Measurements from ENCODE around the gene HDAC9. TPM values are rescaled to one million over a fixed set of nuclear protein-coding genes. Genes with fewer than 3 reads are reported as not detected.

The HDAC9 gene
- total RNA-seq, 2 experiments from 2014 or later = not detected

DNA sequence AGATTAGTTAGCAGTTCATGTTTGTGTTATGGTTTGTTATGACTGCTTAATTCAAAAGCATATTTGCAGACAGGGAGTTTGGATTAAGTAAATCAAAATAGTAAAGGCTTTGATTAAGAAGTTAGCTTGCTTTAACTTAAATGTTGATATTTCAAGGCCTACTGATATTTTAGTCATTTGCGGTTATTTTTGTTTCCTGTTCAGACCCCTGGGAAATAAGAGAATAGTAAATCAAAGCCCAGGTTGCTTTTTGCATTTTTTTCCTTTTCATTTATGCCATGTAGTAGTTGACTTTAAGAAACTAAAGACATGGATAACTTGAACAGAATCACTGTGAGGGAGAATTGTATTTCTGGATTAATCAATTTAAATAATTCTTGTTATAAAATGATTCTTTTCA, 77.3 kb downstream of the HDAC9 start:
- no peak for DNase-seq
- no peaks in the 10 kb centered on the region for H3K27me3 Mint-ChIP-seq (ENCODE audit: low read depth)
- no peaks in the 10 kb centered on the region for H3K4me1 Mint-ChIP-seq (ENCODE audit: low read depth)
- no peak overlapping the region for H3K4me3 Mint-ChIP-seq
- no peaks in the 10 kb centered on the region for H3K9me3 Mint-ChIP-seq
- intact Hi-C loops (cut with micrococcal nuclease) = no loop called here
- no peaks in the 10 kb centered on the region for H3K36me3 Mint-ChIP-seq (ENCODE audit: low read depth)
- CTCF ChIA-PET = interaction anchor here (0.6 kb wide), 1 partner anchor 143 kb away, joined by 3 read pairs; no protein-coding TSS in a partner anchor
- H3K27ac Mint-ChIP-seq = no peak overlapping the region

- DNase-seq = no peak
- Mint-ChIP-seq H3K4me1 (ENCODE audit: low read depth) (no peaks in the 10 kb centered on the region), H3K27ac (no peak overlapping the region), H3K4me3 (no peak overlapping the region), H3K36me3 (ENCODE audit: low read depth) (no peaks in the 10 kb centered on the region), H3K9me3 (no peaks in the 10 kb centered on the region), H3K27me3 (ENCODE audit: low read depth) (no peaks in the 10 kb centered on the region)
- intact Hi-C loops (cut with micrococcal nuclease) = no loop called here
- CTCF ChIA-PET = interaction anchor here (0.6 kb wide), 1 partner anchor 143 kb away, joined by 3 read pairs; no protein-coding TSS in a partner anchor
Measured at GRCh38 chr7:18573410-18574234, 78.1 kb downstream of the HDAC9 start.

DNA sequence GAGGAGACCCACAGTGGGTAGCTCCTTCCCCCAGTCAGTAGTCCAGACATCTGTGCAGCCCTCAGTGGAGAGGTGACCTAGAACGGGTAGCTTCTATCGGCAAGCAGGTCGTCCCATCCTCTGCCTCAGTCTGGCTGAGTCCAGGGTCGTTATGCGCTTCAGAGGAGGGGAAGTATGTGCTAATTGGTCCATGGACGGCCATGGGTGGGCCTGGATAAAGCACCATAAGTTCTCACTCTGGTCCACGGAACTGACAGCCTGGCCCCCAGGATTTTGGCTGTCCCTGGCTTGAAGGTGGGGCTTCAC, 78.6 kb downstream of the HDAC9 start:
- Mint-ChIP-seq H3K36me3 (ENCODE audit: low read depth) (no peaks in the 10 kb centered on the region), H3K27me3 (ENCODE audit: low read depth) (no peaks in the 10 kb centered on the region), H3K4me3 (no peak overlapping the region), H3K9me3 (no peaks in the 10 kb centered on the region), H3K4me1 (ENCODE audit: low read depth) (no peaks in the 10 kb centered on the region), H3K27ac (no peak overlapping the region)
- DNase-seq = no peak
- intact Hi-C loops (cut with micrococcal nuclease) = no loop called here
- CTCF ChIA-PET = no interaction called here

GRCh38 chr7:18574676-18575075, 79.1 kb downstream of the HDAC9 start:
- Mint-ChIP-seq H3K4me1 (ENCODE audit: low read depth) (no peaks in the 10 kb centered on the region), H3K27me3 (ENCODE audit: low read depth) (no peaks in the 10 kb centered on the region), H3K27ac (no peak overlapping the region), H3K4me3 (no peak overlapping the region), H3K9me3 (no peaks in the 10 kb centered on the region), H3K36me3 (ENCODE audit: low read depth) (no peaks in the 10 kb centered on the region)
- CTCF ChIA-PET = no interaction called here
- intact Hi-C loops (cut with micrococcal nuclease) = no loop called here
- no peak for DNase-seq

DNA sequence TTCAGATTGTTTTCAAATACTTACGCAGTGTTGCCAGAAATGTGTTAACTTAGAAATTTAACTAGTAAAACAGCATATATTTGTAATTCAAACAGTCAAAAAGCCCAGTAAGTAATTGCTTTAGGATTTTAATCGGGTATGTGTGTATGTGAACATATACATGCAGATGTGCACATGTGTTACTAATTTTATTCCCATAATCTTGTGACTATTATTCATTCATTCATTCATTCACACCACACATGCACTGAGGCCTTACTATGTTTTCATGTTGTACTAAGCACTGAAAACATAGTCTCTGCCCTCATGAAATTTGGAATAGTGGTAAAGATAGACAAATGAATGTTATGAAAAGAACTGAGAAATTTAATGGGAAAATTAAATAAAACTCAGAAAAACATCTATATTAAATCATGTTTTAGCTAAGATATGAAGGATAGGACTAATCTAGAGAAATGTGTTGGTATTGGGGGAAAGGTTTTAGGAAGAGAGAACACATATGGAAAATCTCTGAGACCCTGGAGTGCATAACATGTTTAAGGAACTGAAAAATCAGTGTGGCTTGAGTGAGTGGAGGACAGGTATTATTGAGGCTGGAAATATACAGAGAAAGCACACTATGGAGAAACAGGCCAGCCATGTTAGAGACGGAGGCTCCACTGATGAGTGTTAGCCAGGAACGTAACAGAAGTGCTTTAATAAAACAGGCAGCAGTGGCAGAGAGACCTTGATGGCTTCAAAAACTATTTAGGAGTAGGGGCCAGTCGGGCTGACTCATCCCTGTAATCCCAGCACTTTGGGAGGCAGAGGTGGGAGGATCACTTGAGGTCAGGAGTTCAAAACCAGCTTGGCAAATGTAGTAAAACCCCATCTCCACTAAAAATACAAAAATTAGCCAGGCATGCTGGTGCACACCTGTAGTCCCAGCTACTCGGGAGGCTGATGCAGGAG, 80.3 kb downstream of the HDAC9 start:
- intact Hi-C loops (cut with micrococcal nuclease) = no loop called here
- Mint-ChIP-seq H3K27me3 (ENCODE audit: low read depth) (no peaks in the 10 kb centered on the region), H3K27ac (no peak overlapping the region), H3K36me3 (ENCODE audit: low read depth) (no peaks in the 10 kb centered on the region), H3K4me3 (no peak overlapping the region), H3K9me3 (no peaks in the 10 kb centered on the region), H3K4me1 (ENCODE audit: low read depth) (no peaks in the 10 kb centered on the region)
- DNase-seq = no peak
- CTCF ChIA-PET = no interaction called here

DNA sequence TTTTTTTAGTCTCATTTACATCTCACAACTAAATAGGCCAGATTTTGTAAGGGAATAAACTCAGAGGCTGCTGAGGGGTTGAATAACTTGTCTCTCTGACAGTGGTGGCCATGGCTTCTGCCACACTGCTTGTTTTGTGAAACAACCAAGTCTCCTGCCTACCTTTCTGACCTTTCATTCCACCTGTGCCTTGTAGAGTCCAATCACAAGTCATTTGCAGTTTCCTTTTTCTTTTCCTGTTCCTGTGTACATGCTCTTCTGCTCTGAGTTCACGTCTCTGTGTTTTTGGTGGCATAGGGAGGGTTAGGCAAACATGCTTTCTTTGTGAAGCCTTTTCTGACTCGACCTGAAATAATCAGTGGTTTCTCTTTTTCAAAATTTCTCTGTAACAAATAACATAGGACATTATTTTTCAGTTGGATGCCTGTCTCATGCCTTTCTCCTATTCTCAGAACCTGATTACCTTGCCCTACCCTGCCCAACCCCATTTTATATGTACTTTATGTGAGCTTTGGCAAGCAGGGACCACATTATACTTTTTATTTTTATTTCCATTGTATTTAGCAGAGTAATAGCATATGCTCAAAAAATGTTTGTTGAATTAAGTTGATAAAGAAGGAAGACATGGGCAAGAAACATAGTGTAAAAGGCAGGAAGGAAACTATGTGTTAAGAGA, 81.7 kb downstream of the HDAC9 start:
- no peak overlapping the region for H3K4me3 Mint-ChIP-seq
- H3K9me3 Mint-ChIP-seq = no peaks in the 10 kb centered on the region
- H3K27ac Mint-ChIP-seq = no peak overlapping the region
- intact Hi-C loops (cut with micrococcal nuclease) = no loop called here
- CTCF ChIA-PET = no interaction called here
- H3K36me3 Mint-ChIP-seq (ENCODE audit: low read depth) = no peaks in the 10 kb centered on the region
- no peaks in the 10 kb centered on the region for H3K27me3 Mint-ChIP-seq (ENCODE audit: low read depth)
- no peak for DNase-seq
- H3K4me1 Mint-ChIP-seq (ENCODE audit: low read depth) = no peaks in the 10 kb centered on the region

DNA sequence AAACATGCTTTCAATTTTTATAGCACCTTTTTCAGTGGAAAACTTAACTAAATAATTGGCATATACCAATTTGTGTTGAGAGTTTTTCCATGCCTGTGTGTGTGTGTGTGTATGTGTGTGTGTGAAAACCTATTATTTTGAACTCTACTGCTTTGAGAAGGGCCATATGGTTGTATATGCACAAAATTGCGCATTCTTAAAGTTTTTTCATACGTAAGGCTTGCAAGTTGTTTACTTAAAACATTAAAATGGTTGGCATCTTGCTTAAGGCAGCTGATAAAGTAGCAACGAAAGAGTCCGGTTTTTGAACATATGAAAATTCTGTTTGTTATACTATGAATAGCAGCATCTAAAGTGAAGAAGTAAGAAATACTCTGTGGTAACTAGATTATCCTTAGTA, 84.1 kb downstream of the HDAC9 start:
- Mint-ChIP-seq H3K27me3 (ENCODE audit: low read depth) (no peaks in the 10 kb centered on the region), H3K4me1 (ENCODE audit: low read depth) (no peaks in the 10 kb centered on the region), H3K36me3 (ENCODE audit: low read depth) (no peaks in the 10 kb centered on the region), H3K27ac (no peak overlapping the region), H3K9me3 (no peaks in the 10 kb centered on the region), H3K4me3 (no peak overlapping the region)
- no peak for DNase-seq
- CTCF ChIA-PET = no interaction called here
- intact Hi-C loops (cut with micrococcal nuclease) = no loop called here

DNA sequence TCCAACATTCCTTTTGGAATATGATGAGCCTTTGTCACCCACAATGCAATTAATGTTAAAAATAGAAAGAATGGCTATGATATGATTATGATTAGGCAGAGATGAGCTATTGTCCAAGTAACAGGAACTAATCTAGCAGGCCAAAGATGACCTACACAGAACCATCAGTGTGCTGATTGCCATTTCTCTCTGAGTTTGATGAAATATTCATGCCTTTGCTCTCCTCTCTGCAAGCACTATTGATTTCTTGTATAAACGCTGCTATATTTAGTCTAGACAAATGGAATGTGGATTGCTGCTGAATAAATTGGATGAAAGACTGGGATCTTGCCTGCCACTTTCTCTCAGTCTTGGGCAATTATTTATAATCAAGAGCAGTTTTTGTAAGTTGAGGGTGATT, 85.4 kb downstream of the HDAC9 start:
- Mint-ChIP-seq H3K9me3 (no peaks in the 10 kb centered on the region), H3K27ac (no peak overlapping the region), H3K36me3 (ENCODE audit: low read depth) (no peaks in the 10 kb centered on the region), H3K4me1 (ENCODE audit: low read depth) (no peaks in the 10 kb centered on the region), H3K27me3 (ENCODE audit: low read depth) (no peaks in the 10 kb centered on the region), H3K4me3 (no peak overlapping the region)
- CTCF ChIA-PET = no interaction called here
- no peak for DNase-seq
- intact Hi-C loops (cut with micrococcal nuclease) = no loop called here

GRCh38 chr7:18583305-18583704, 87.8 kb downstream of the HDAC9 start:
- Mint-ChIP-seq H3K36me3 (ENCODE audit: low read depth) (no peaks in the 10 kb centered on the region), H3K27me3 (ENCODE audit: low read depth) (no peaks in the 10 kb centered on the region), H3K4me1 (ENCODE audit: low read depth) (no peaks in the 10 kb centered on the region), H3K4me3 (no peak overlapping the region), H3K27ac (no peak overlapping the region), H3K9me3 (no peaks in the 10 kb centered on the region)
- no peak for DNase-seq
- CTCF ChIA-PET = no interaction called here
- intact Hi-C loops (cut with micrococcal nuclease) = no loop called here

DNA sequence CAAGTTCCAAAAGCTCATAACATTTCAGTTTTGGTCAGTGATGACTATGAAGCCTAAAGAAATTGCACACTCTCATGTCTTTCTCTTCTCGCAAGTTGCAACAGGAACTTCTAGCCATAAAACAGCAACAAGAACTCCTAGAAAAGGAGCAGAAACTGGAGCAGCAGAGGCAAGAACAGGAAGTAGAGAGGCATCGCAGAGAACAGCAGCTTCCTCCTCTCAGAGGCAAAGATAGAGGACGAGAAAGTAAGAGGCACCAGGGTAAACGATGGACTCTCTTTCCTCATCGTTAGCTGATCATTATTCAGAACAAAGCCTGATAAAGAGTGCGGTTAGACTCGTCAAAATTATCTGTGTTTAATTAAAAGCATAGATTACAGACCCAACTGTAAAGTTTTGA, 94.7 kb downstream of the HDAC9 start:
- Mint-ChIP-seq H3K4me1 (ENCODE audit: low read depth) (no peaks in the 10 kb centered on the region), H3K27ac (no peak overlapping the region), H3K9me3 (no peaks in the 10 kb centered on the region), H3K27me3 (ENCODE audit: low read depth) (no peaks in the 10 kb centered on the region), H3K4me3 (no peak overlapping the region), H3K36me3 (ENCODE audit: low read depth) (no peaks in the 10 kb centered on the region)
- CTCF ChIA-PET = interaction anchor here (1.1 kb wide), 1 partner anchor 76 kb away, joined by 4 read pairs; no protein-coding TSS in a partner anchor
- intact Hi-C loops (cut with micrococcal nuclease) = loop anchor here (1.0 kb wide), 1 partner anchor 76 kb away; no protein-coding TSS in a partner anchor
- DNase-seq = no peak

GRCh38 chr7:18590744-18591340, 95.3 kb downstream of the HDAC9 start:
- intact Hi-C loops (cut with micrococcal nuclease) = loop anchor here (1.0 kb wide), 1 partner anchor 75 kb away; no protein-coding TSS in a partner anchor
- no peak overlapping the region for H3K27ac Mint-ChIP-seq

More at GRCh38 chr7:18590744-18591340, 95.3 kb downstream of the HDAC9 start:
- CTCF ChIA-PET = interaction anchor here (1.1 kb wide), 1 partner anchor 75 kb away, joined by 4 read pairs; no protein-coding TSS in a partner anchor
- no peaks in the 10 kb centered on the region for H3K36me3 Mint-ChIP-seq (ENCODE audit: low read depth)
- no peak overlapping the region for H3K4me3 Mint-ChIP-seq
- DNase-seq = no peak
- no peaks in the 10 kb centered on the region for H3K9me3 Mint-ChIP-seq
- H3K4me1 Mint-ChIP-seq (ENCODE audit: low read depth) = no peaks in the 10 kb centered on the region
- no peaks in the 10 kb centered on the region for H3K27me3 Mint-ChIP-seq (ENCODE audit: low read depth)
